GM12872 (cell line): Measurements from ENCODE around the gene LASP1NB.

Experiments used
- CTCF ChIP-seq: IDR thresholded peaks from 3 replicates; pipeline ENCODE4 v1.5.1; 2011; ENCODE audit warnings: low read depth, mild to moderate bottlenecking, low read length, moderate library complexity; ENCODE audit not compliant: insufficient read depth

LASP1NB gene

GRCh38 chr17:38885044-38885727 lies 40.2 kb upstream of the LASP1NB start:
- TF ChIP-seq CTCF, result no peak

GRCh38 chr17:38885728-38886642 lies 39.4 kb upstream of the LASP1NB start:
- no peak for TF ChIP-seq CTCF

GRCh38 chr17:38886643-38887010 lies 38.8 kb upstream of the LASP1NB start:
- no peak for TF ChIP-seq CTCF

- no peak for TF ChIP-seq CTCF
Observed at GRCh38 chr17:38888842-38889241, 36.6 kb upstream of the LASP1NB start.

- no peak for TF ChIP-seq CTCF
Observed at GRCh38 chr17:38889745-38890409, 35.5 kb upstream of the LASP1NB start.

GRCh38 chr17:38890410-38890746 lies 35.0 kb upstream of the LASP1NB start:
- no peak for TF ChIP-seq CTCF

- no peak for TF ChIP-seq CTCF
Observed at GRCh38 chr17:38891441-38891840, 34.0 kb upstream of the LASP1NB start.
